ENCODE data around the gene UBE2J1. TPM values are rescaled to one million over a fixed set of nuclear protein-coding genes. Genes with fewer than 3 reads are reported as not detected.

UBE2J1 gene
- total and polyA plus RNA-seq, 8 donors, result 15.0 to 33.7 (median 29.3) TPM

GRCh38 chr6:89289710-89290109 is 62.8 kb downstream of the UBE2J1 start:
- no peaks in the 10 kb centered on the region for H3K9me3 ChIP-seq
- H3K4me3 ChIP-seq, result no peak overlapping the region
- no peaks in the 10 kb centered on the region for H3K27me3 ChIP-seq
- H3K27ac ChIP-seq, result no peak overlapping the region
- H3K4me1 ChIP-seq, result no peaks in the 10 kb centered on the region
- DNase-seq, result no peak
- WGBS, 2 donors, result 93 to 96% methylated on average over 3 of the region's 3 CpGs
- no peak for ATAC-seq
- H3K36me3 ChIP-seq, result no peaks in the 10 kb centered on the region
- intact Hi-C loops (cut with DNase I), result no loop called here
- no peak for FAIRE-seq
- TF ChIP-seq CTCF (IDR thresholded peaks at IDR 0.05), result no peak

DNA sequence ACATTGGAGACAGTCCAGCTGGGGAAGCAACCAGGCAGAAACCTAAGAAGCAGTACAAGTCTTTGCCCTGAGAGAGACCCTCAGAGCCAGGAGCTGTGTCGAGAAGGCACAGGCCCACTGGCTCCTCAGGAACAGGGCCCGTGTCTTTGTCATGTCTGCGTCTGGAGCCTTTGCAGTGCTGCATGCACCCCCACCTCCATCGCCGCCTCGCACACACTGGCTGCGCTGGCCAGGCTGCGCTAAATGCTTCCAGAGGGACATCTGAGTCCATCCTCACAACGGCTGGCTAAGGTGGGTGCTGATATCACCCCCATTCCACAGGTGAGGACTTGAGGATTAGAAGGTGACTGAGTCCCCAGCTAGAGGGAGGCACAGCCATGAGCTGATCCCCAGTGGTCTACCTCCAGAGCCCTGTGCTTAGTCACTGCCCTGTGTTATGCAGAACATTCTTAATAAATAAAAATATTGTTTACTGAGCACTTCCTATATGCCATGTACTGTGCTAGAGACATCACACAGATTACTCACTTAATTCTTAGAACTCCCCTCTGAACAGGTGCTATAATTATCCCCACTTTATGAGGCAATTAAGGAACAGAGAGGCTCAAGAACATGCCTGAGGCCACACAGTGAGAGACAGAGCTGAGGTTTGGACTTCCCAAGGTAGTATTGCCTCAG is 65.0 kb downstream of the UBE2J1 start:
- 85 to 90% methylated on average over 9 of the region's 9 CpGs for WGBS, 2 donors
- Histone ChIP-seq H3K4me3 (no peak overlapping the region), H3K27me3 (no peaks in the 10 kb centered on the region), H3K9me3 (no peaks in the 10 kb centered on the region), H3K27ac (no peak overlapping the region), H3K36me3 (no peaks in the 10 kb centered on the region), H3K4me1 (no peaks in the 10 kb centered on the region)
- DNase-seq (no peak), FAIRE-seq (no peak), ATAC-seq (no peak)
- intact Hi-C loops (cut with DNase I), result no loop called here
- no peak for TF ChIP-seq CTCF (IDR thresholded peaks at IDR 0.05)

DNA sequence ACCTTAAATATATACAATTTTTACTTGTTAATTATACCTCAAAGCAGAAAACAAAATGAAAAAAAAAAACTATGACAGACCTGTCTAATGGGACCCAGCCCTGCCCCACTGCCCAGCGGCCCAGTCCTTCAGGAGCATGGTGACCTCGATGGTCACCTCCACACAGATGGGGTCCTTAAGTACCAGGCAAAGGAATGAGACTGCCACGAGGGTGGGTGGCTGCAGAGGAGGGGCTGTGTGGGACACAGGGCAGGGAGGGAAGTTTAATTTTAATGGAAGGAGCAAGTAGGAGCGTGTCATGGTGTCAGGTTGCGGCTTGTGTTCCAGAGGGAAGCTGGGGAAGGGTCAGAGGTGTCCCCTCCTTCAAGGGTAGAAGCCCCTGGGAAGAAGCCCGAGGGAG is 66.0 kb downstream of the UBE2J1 start:
- no peak for TF ChIP-seq CTCF (IDR thresholded peaks at IDR 0.05)
- ATAC-seq (no peak), DNase-seq (no peak), FAIRE-seq (no peak)
- Histone ChIP-seq H3K4me3 (no peak overlapping the region), H3K9me3 (no peaks in the 10 kb centered on the region), H3K27me3 (no peaks in the 10 kb centered on the region), H3K36me3 (no peaks in the 10 kb centered on the region), H3K27ac (no peak overlapping the region), H3K4me1 (no peaks in the 10 kb centered on the region)
- 78 to 80% methylated on average over 6 of the region's 6 CpGs for WGBS, 2 donors
- intact Hi-C loops (cut with DNase I), result no loop called here

- TF ChIP-seq CTCF (IDR thresholded peaks at IDR 0.05), result no peak
- Histone ChIP-seq H3K9me3 (no peaks in the 10 kb centered on the region), H3K36me3 (no peaks in the 10 kb centered on the region), H3K4me1 (no peaks in the 10 kb centered on the region), H3K4me3 (no peak overlapping the region), H3K27me3 (no peaks in the 10 kb centered on the region), H3K27ac (no peak overlapping the region)
- intact Hi-C loops (cut with DNase I), result no loop called here
- FAIRE-seq, result no peak
- 73 to 74% methylated on average over 15 of the region's 15 CpGs for WGBS, 2 donors
- DNase-seq, result peak in 2 of 6 donors; percentile 71 to 80
- peak in 3 of 4 donors; percentile 49 to 95 (median 80) for ATAC-seq
These were observed 67.4 kb downstream of the UBE2J1 start for GRCh38 chr6:89284963-89285735.

DNA sequence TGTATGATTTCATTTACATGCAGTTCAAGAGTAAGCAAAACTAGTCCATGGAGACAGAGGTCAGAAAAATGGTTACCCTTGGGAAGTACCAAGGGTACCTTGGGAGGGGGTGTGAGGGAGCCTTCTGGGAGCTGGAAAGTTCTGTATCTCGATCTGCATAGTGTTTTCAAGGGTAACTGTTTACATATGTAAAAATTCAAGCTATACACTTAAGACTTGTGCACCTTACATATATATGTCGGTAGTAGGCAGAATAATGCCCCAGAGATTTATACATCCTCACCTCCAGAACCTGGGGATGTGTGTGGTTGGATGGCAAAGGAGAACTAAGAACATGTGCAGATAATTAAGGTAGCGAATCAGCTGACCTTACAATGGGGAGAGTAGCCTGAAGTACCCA is 68.4 kb downstream of the UBE2J1 start:
- no peak for ATAC-seq
- 90 to 91% methylated on average over 3 of the region's 3 CpGs for WGBS, 2 donors
- H3K36me3 ChIP-seq, result no peaks in the 10 kb centered on the region

More for the DNA sequence above, 68.4 kb downstream of the UBE2J1 start:
- Histone ChIP-seq H3K27me3 (no peaks in the 10 kb centered on the region), H3K27ac (no peak overlapping the region), H3K4me3 (no peak overlapping the region), H3K4me1 (no peaks in the 10 kb centered on the region), H3K9me3 (no peaks in the 10 kb centered on the region)
- TF ChIP-seq CTCF (IDR thresholded peaks at IDR 0.05), result no peak
- intact Hi-C loops (cut with DNase I), result no loop called here
- DNase-seq, result no peak
- no peak for FAIRE-seq

All from pancreas (tissue), 10 donors.